ENCODE results near the gene EIF4E2.

Gene EIF4E2

DNA sequence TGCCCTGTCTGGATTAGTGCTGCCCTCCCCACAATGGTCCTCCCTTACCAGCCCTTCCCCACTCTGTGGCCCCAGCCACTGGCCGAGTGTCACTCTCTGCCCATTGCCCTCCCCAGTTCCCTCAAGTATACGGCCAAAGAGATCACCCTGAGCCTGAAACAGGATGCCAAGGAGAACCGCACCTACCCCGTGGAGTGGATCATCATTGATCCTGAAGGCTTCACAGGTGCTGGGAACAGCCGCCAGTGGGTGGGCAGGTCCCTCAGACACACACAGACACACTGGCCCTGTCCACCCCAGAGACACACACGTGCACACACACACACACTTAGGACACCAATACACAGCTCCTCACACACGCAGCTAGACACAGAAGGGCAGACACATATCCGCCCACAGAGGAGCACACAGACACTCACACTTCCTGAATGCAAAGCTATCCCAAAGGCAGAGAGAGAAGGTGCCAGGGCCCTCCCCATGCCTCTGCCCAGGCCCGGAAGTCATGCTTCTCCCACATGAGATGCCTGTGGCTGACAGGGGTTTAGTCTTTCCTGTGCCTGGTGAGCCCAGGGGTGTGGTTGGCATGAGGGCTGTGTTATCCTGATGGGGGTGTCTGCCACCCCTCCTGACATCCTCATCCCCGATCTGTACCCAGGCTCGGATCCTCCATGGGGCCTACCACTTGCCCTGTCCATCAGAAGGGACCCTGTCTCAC, 21.6 kb upstream of the EIF4E2 start:
- no peaks in the 10 kb centered on the region for H3K9me2 ChIP-seq (replicated peaks; ENCODE audit: insufficient read depth, low read length)
- no peaks in the 10 kb centered on the region for H3F3A ChIP-seq (ENCODE audit: insufficient read depth)
- no peaks in the 10 kb centered on the region for H3K9me3 ChIP-seq (ENCODE audit: insufficient read depth, low read length)
- no peak overlapping the region for H3K4me2 ChIP-seq (ENCODE audit: low read depth, low read length, poor library complexity, severe bottlenecking)
- H4K20me1 ChIP-seq (ENCODE audit: low read depth, low read length): no peaks in the 10 kb centered on the region
- TF ChIP-seq, protein P1, sequence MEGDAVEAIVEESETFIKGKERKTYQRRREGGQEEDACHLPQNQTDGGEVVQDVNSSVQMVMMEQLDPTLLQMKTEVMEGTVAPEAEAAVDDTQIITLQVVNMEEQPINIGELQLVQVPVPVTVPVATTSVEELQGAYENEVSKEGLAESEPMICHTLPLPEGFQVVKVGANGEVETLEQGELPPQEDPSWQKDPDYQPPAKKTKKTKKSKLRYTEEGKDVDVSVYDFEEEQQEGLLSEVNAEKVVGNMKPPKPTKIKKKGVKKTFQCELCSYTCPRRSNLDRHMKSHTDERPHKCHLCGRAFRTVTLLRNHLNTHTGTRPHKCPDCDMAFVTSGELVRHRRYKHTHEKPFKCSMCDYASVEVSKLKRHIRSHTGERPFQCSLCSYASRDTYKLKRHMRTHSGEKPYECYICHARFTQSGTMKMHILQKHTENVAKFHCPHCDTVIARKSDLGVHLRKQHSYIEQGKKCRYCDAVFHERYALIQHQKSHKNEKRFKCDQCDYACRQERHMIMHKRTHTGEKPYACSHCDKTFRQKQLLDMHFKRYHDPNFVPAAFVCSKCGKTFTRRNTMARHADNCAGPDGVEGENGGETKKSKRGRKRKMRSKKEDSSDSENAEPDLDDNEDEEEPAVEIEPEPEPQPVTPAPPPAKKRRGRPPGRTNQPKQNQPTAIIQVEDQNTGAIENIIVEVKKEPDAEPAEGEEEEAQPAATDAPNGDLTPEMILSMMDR (IDR thresholded peaks at IDR 0.05; ENCODE audit: insufficient read depth, low read length, poor library complexity, severe bottlenecking): no peak
- no peak for TF ChIP-seq EZH2phosphoT487 (conservative IDR thresholded peaks at IDR 0.05; ENCODE audit: low read length)
- H3K4me3 ChIP-seq (ENCODE audit: insufficient read depth, low read length, poor library complexity, severe bottlenecking): no peak overlapping the region
- H3K9ac ChIP-seq (ENCODE audit: low read length): no peak overlapping the region
- no peak overlapping the region for H3K27ac ChIP-seq (ENCODE audit: low read depth, low read length)
- no peak overlapping the region for H2AFZ ChIP-seq (ENCODE audit: low read depth, low read length, severe bottlenecking)
- no peaks in the 10 kb centered on the region for H3K79me2 ChIP-seq (ENCODE audit: insufficient read depth, low read length)
- H3K36me3 ChIP-seq (ENCODE audit: low read length): no peaks in the 10 kb centered on the region
- no peaks in the 10 kb centered on the region for H3K27me3 ChIP-seq (ENCODE audit: low read length)

GRCh38 chr2:232529806-232530547, 20.5 kb upstream of the EIF4E2 start:
- H3K4me3 ChIP-seq (ENCODE audit: insufficient read depth, low read length, poor library complexity, severe bottlenecking): no peak overlapping the region
- H3K27ac ChIP-seq (ENCODE audit: low read depth, low read length): no peak overlapping the region
- no peaks in the 10 kb centered on the region for H3K9me3 ChIP-seq (ENCODE audit: insufficient read depth, low read length)
- no peaks in the 10 kb centered on the region for H3K79me2 ChIP-seq (ENCODE audit: insufficient read depth, low read length)
- H3K36me3 ChIP-seq (ENCODE audit: low read length): no peaks in the 10 kb centered on the region
- H2AFZ ChIP-seq (ENCODE audit: low read depth, low read length, severe bottlenecking): no peak overlapping the region
- no peak overlapping the region for H3K9ac ChIP-seq (ENCODE audit: low read length)
- no peak overlapping the region for H3K4me2 ChIP-seq (ENCODE audit: low read depth, low read length, poor library complexity, severe bottlenecking)
- H3K9me2 ChIP-seq (replicated peaks; ENCODE audit: insufficient read depth, low read length): no peaks in the 10 kb centered on the region
- H4K20me1 ChIP-seq (ENCODE audit: low read depth, low read length): no peaks in the 10 kb centered on the region
- no peaks in the 10 kb centered on the region for H3K27me3 ChIP-seq (ENCODE audit: low read length)
- H3F3A ChIP-seq (ENCODE audit: insufficient read depth): no peaks in the 10 kb centered on the region
- TF ChIP-seq EZH2phosphoT487 (conservative IDR thresholded peaks at IDR 0.05; ENCODE audit: low read length): no peak
- TF ChIP-seq, protein P1 (IDR thresholded peaks at IDR 0.05; ENCODE audit: insufficient read depth, low read length, poor library complexity, severe bottlenecking): no peak

DNA sequence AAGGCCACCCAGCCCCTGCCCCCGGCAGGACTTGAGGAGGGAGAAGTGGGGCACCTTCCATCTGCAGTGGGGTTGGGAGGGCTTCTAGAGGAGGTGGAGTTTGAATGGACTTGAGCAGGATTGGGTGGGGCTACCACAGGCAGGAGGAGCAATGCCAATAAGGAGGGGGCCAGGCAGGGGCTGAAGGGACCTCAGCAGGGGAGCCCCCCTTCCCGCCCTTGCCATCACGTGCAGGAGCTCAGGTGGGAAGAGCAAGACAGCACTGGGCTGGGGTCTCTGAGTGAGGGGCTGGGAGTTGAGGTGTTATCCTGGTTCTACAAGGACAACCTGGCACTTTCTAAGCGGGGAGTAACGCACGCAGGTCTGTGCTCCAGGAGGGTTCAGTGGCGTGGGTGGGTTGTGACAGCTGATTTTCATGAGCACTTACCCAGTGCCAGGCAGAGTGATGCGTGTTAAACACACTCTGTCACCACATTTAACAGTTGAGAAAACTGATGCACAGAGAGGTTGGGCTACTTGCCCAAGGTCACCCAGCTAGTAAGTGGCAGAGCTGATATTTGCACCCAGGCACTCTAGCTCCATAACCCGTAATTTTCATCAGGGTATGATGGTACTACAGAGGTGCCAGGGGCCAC, 19.7 kb upstream of the EIF4E2 start:
- Histone ChIP-seq H3K9me3 (ENCODE audit: insufficient read depth, low read length) (no peaks in the 10 kb centered on the region), H3K4me2 (ENCODE audit: low read depth, low read length, poor library complexity, severe bottlenecking) (no peak overlapping the region), H3K9ac (ENCODE audit: low read length) (no peak overlapping the region)

More for the DNA sequence above, 19.7 kb upstream of the EIF4E2 start:
- Histone ChIP-seq H3K27ac (ENCODE audit: low read depth, low read length) (no peak overlapping the region), H3K4me3 (ENCODE audit: insufficient read depth, low read length, poor library complexity, severe bottlenecking) (no peak overlapping the region), H3K9me2 (replicated peaks; ENCODE audit: insufficient read depth, low read length) (no peaks in the 10 kb centered on the region), H3K79me2 (ENCODE audit: insufficient read depth, low read length) (no peaks in the 10 kb centered on the region), H3K36me3 (ENCODE audit: low read length) (no peaks in the 10 kb centered on the region), H3F3A (ENCODE audit: insufficient read depth) (no peaks in the 10 kb centered on the region), H3K27me3 (ENCODE audit: low read length) (no peaks in the 10 kb centered on the region), H4K20me1 (ENCODE audit: low read depth, low read length) (no peaks in the 10 kb centered on the region), H2AFZ (ENCODE audit: low read depth, low read length, severe bottlenecking) (no peak overlapping the region)
- TF ChIP-seq, protein P1 (IDR thresholded peaks at IDR 0.05; ENCODE audit: insufficient read depth, low read length, poor library complexity, severe bottlenecking): no peak

Data from SU-DHL-6 (cell line).